Esophagus squamous epithelium (tissue), 4 donors: Measurements from ENCODE around the gene IGDCC3.

Experiments
- POLR2A ChIP-seq, 4 donors: fragments of 450-650 bp; IDR thresholded peaks; one replicate each; pipeline ENCODE4 v1.6.1; 2017; ENCODE audit warnings: antibody characterized with exemption in 4 of 4, mild to moderate bottlenecking in 4 of 4, moderate library complexity in 3 of 4
- TF ChIP-seq, protein P1 (sequence below), 6 experiments: fragments of 450-650 bp in 4 of 6; fragments of 200-600 bp in 2 of 6; sonication (generic) in 2 of 6; IDR thresholded peaks; one replicate each; pipeline ENCODE4 v1.5.1; 2016 to 2019; ENCODE audit warnings: antibody characterized with exemption in 6 of 6, mild to moderate bottlenecking in 4 of 6, moderate library complexity in 4 of 6

DNA sequence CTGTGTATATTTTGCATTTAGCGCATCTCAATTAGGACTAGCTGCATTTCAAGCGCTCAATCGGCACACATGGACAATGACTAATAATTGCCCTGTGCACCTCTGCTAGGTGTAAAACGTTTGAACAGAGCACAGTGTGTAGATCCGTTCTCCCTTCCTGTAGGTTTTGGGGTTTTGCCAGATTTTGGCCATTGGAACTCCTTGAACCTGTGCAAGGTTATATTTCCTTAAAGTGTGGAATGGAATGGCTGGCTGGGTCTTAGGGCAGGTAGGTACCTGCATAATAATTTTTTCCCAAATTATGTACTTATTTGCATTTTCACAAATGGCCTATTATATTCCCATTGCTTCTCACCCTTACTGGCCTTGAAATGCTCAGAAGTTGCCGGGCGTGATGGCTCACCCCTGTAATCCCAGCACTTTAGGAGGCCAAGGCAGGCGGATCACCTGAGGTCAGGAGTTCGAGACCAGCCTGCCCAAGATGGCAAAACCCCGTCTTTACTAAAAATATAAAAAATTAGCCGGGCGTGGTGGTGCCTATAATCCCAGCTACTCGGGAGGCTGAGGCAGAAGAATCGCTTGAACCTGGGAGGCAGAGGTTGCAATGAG, 72.5 kb downstream of the IGDCC3 start:
- TF ChIP-seq, protein P1, sequence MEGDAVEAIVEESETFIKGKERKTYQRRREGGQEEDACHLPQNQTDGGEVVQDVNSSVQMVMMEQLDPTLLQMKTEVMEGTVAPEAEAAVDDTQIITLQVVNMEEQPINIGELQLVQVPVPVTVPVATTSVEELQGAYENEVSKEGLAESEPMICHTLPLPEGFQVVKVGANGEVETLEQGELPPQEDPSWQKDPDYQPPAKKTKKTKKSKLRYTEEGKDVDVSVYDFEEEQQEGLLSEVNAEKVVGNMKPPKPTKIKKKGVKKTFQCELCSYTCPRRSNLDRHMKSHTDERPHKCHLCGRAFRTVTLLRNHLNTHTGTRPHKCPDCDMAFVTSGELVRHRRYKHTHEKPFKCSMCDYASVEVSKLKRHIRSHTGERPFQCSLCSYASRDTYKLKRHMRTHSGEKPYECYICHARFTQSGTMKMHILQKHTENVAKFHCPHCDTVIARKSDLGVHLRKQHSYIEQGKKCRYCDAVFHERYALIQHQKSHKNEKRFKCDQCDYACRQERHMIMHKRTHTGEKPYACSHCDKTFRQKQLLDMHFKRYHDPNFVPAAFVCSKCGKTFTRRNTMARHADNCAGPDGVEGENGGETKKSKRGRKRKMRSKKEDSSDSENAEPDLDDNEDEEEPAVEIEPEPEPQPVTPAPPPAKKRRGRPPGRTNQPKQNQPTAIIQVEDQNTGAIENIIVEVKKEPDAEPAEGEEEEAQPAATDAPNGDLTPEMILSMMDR (IDR thresholded peaks at IDR 0.05) = no peak
- no peak for TF ChIP-seq POLR2A (IDR thresholded peaks at IDR 0.05)
